SK-N-SH (cell line): ENCODE results near the gene CDH22. TPM values are rescaled to one million over a fixed set of nuclear protein-coding genes. Genes with fewer than 3 reads are reported as not detected.

Experiments
- CTCF ChIA-PET: fragments of 300-600, 350-600 bp; formaldehyde crosslinking; extraction: SDS; loops from one replicate; lab custom pipeline; 2021; lab: Yijun Ruan, JAX
- POLR2A ChIA-PET: fragments of 350-600 bp; sonication (Branson Sonifier 250); formaldehyde crosslinking; extraction: SDS; loops from one replicate; lab custom pipeline; 2020; ENCODE audit warnings: antibody characterized with exemption, inconsistent platforms; lab: Yijun Ruan, JAX
- DNase-seq: peaks from one replicate; pipeline ENCODE4 v3.0.0; 2012
- H2AFZ ChIP-seq: fragments of 200-600 bp; sonication (generic); 2 replicates; pipeline ENCODE4 v1.8.1; 2016; ENCODE audit warnings: antibody characterized with exemption, mild to moderate bottlenecking, low read depth
- H3F3A ChIP-seq: fragments of 200-600 bp; sonication (generic); replicated peaks from 2 replicates; pipeline ENCODE3; 2016; ENCODE audit warnings: antibody characterized with exemption, mild to moderate bottlenecking; ENCODE audit not compliant: insufficient read depth
- H3K27ac ChIP-seq, 2 experiments: fragments of 200-500 bp in 1 of 2; fragments of 200-600 bp in 1 of 2; sonication (Bioruptor generic) in 1 of 2; sonication (generic), shearing (Covaris generic) in 1 of 2; 2 replicates each; pipeline versions ENCODE4 v1.5.1 to v1.6.1; 2014 to 2016; ENCODE audit warnings: low read depth in 2 of 2, inconsistent platforms in 1 of 2, low read length in 1 of 2, mild to moderate bottlenecking in 1 of 2, mixed read lengths in 1 of 2
- H3K27me3 ChIP-seq: fragments of 200-600 bp; sonication (generic), shearing (Covaris generic); 2 replicates; pipeline ENCODE4 v1.6.1; 2016; ENCODE audit warnings: mixed run types; ENCODE audit not compliant: insufficient read depth
- H3K36me3 ChIP-seq, 2 experiments: fragments of 200-500 bp in 1 of 2; fragments of 200-600 bp in 1 of 2; sonication (Bioruptor generic) in 1 of 2; sonication (generic) in 1 of 2; replicated peaks in 1 of 2; 2 replicates each; pipeline versions ENCODE3 to v1.5.1; 2014 to 2016; ENCODE audit warnings: low read length in 1 of 2, mild to moderate bottlenecking in 1 of 2; ENCODE audit not compliant: insufficient read depth in 2 of 2, control insufficient read depth in 1 of 2
- H3K4me1 ChIP-seq, 2 experiments: fragments of 200-500 bp in 1 of 2; fragments of 200-600 bp in 1 of 2; sonication (Bioruptor generic) in 1 of 2; sonication (generic), shearing (Covaris generic) in 1 of 2; 2 replicates each; pipeline versions ENCODE4 v1.5.1 to v1.6.1; 2014 to 2016; ENCODE audit warnings: low read depth in 1 of 2, low read length in 1 of 2, mixed run types in 1 of 2; ENCODE audit not compliant: insufficient read depth in 2 of 2, control insufficient read depth in 1 of 2
- H3K4me2 ChIP-seq: fragments of 200-600 bp; sonication (generic), shearing (Covaris generic); 2 replicates; pipeline ENCODE4 v1.6.1; 2017; ENCODE audit warnings: mixed run types
- H3K4me3 ChIP-seq, 2 experiments: fragments of 200-500 bp in 1 of 2; fragments of 200-600 bp in 1 of 2; sonication (Bioruptor generic) in 1 of 2; sonication (generic), shearing (Covaris generic) in 1 of 2; 2 replicates each; pipeline versions ENCODE4 v1.5.1 to v1.8.1; 2014 to 2016; ENCODE audit warnings: low read depth in 2 of 2, inconsistent platforms in 1 of 2, low read length in 1 of 2, mild to moderate bottlenecking in 1 of 2, mixed read lengths in 1 of 2, moderate library complexity in 1 of 2
- H3K79me2 ChIP-seq: fragments of 200-600 bp; sonication (generic); 2 replicates; pipeline ENCODE4 v1.8.1; 2017; ENCODE audit warnings: mild to moderate bottlenecking; ENCODE audit not compliant: insufficient read depth
- H3K9ac ChIP-seq: fragments of 200-600 bp; sonication (generic); 2 replicates; pipeline ENCODE4 v1.6.1; 2017; ENCODE audit warnings: mixed run types
- H3K9me2 ChIP-seq: fragments of 200-600 bp; sonication (generic); 2 replicates; pipeline ENCODE4 v1.6.1; 2017; ENCODE audit warnings: mixed run types
- H3K9me3 ChIP-seq: fragments of 200-600 bp; sonication (generic); 2 replicates; pipeline ENCODE4 v1.6.1; 2017; ENCODE audit warnings: mixed run types, mild to moderate bottlenecking, moderate library complexity
- H4K20me1 ChIP-seq: fragments of 200-600 bp; sonication (generic); 2 replicates; pipeline ENCODE4 v1.6.1; 2017; ENCODE audit warnings: mild to moderate bottlenecking, mixed run types; ENCODE audit not compliant: insufficient read depth
- FOSL2 ChIP-seq: IDR thresholded peaks from 2 replicates; pipeline ENCODE4 v1.4.0; 2012; ENCODE audit warnings: low read depth, mild to moderate bottlenecking, moderate library complexity, borderline replicate concordance
- FOXJ3 ChIP-seq: sonication (generic); formaldehyde crosslinking; IDR thresholded peaks from 2 replicates; pipeline ENCODE4 v1.5.1; 2020; ENCODE audit warnings: mild to moderate bottlenecking, missing genetic modification reagents
- GABPA ChIP-seq: IDR thresholded peaks from 2 replicates; pipeline ENCODE4 v1.4.0; 2012; ENCODE audit warnings: low read depth, mild to moderate bottlenecking
- NRF1 ChIP-seq: IDR thresholded peaks from 2 replicates; pipeline ENCODE4 v1.6.1; 2012; ENCODE audit warnings: low read depth, mild to moderate bottlenecking, low read length
- POLR2AphosphoS5 ChIP-seq: IDR thresholded peaks from 2 replicates; pipeline ENCODE4 v1.6.1; 2012; ENCODE audit warnings: low read depth, low read length
- RCOR1 ChIP-seq: fragments of 150-350 bp; IDR thresholded peaks from 2 replicates; pipeline ENCODE4 v1.6.1; 2017; ENCODE audit warnings: antibody characterized with exemption, low read length
- RFX5 ChIP-seq: IDR thresholded peaks from 2 replicates; pipeline ENCODE4 v1.6.1; 2012; ENCODE audit warnings: mild to moderate bottlenecking, improper control_type of control experiment, low read length
- SIN3A ChIP-seq: IDR thresholded peaks from 2 replicates; pipeline ENCODE4 v1.6.1; 2012; ENCODE audit warnings: low read depth, mild to moderate bottlenecking, low read length, moderate library complexity, borderline replicate concordance
- TAF1 ChIP-seq: IDR thresholded peaks from 2 replicates; pipeline ENCODE4 v1.6.1; 2012; ENCODE audit warnings: low read depth, mild to moderate bottlenecking, low read length, moderate library complexity, borderline replicate concordance
- TCF12 ChIP-seq: IDR thresholded peaks from 2 replicates; pipeline ENCODE4 v1.4.0; 2012
- TEAD4 ChIP-seq: IDR thresholded peaks from 2 replicates; pipeline ENCODE4 v1.4.0; 2012; ENCODE audit warnings: mild to moderate bottlenecking, borderline replicate concordance; ENCODE audit not compliant: insufficient read depth
- YY1 ChIP-seq: IDR thresholded peaks from 2 replicates; pipeline ENCODE4 v1.4.0; 2012; ENCODE audit warnings: low read depth, mild to moderate bottlenecking
- WGBS: methylation state at CpG from one replicate; pipeline ENCODE4 v1.1.6; 2017; ENCODE audit warnings: low lambda C conversion rate; 5-methylcytosine and 5-hydroxymethylcytosine counted together
- polyA plus RNA-seq, 3 experiments: library from polyadenylated mRNA; depleted of rRNA; stranded (reverse); fragments of >200 nt; gene quantifications; 2 replicates each; pipeline ENCODE4 v1.2.3, GENCODE V29; 2012
- TF ChIP-seq, protein P1 (sequence below): IDR thresholded peaks from 2 replicates; pipeline ENCODE4 v1.4.0; 2012; ENCODE audit warnings: low read depth
- TF ChIP-seq, protein P2 (sequence below): IDR thresholded peaks from 2 replicates; pipeline ENCODE4 v1.4.0; 2012; ENCODE audit warnings: low read depth, borderline replicate concordance

Gene CDH22
- polyA plus RNA-seq, 1 of the 3 experiments (the other 2 are of a cell fraction) = not detected

DNA sequence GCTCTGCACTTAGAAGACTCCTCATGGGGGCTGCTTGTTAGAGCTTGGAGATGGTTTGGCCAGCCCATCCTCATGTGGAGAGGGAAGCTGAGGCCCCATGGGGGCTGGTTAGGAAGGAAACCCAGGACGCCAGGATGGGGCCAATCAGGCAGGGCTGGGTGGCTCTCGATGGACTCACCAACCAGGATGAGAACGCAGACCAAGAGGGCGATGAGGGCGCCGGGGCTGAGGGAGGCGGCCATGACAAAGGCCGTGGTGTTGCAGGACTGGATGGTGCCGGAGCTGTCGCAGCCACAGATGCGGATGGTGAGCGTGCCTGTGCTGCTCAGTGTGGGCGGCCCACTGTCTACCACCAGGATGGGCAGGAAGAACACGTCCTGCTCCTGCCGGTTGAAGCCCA, 130.5 kb downstream of the CDH22 start:
- WGBS = 73% methylated on average over 6 of the region's 15 CpGs
- Histone ChIP-seq H3K4me3 (no peak overlapping the region), H3K9ac (no peak overlapping the region), H3K27me3 (peaks cover 7% of the 10 kb centered on the region; the same call in 1 of the 2 replicates), H3K36me3 (no peaks in the 10 kb centered on the region), H3K79me2 (no peaks in the 10 kb centered on the region), H3K4me2 (no peak overlapping the region), H3F3A (no peaks in the 10 kb centered on the region), H2AFZ (no peak overlapping the region), H3K27ac (no peak overlapping the region), H3K9me2 (no peaks in the 10 kb centered on the region), H4K20me1 (no peaks in the 10 kb centered on the region), H3K9me3 (no peaks in the 10 kb centered on the region), H3K4me1 (peaks cover 0 to 15% of the 10 kb centered on the region in 2 experiments; a peak in 1 of 4 replicates)
- POLR2A ChIA-PET = no interaction called here
- TF ChIP-seq, protein P1, sequence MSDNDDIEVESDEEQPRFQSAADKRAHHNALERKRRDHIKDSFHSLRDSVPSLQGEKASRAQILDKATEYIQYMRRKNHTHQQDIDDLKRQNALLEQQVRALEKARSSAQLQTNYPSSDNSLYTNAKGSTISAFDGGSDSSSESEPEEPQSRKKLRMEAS = no peak
- no peak for TF ChIP-seq FOXJ3 (CRISPR knock-in tag)
- CTCF ChIA-PET = interaction anchor here (2.0 to 20.8 kb wide), 5 partner anchors 20 to 172 kb away, joined by 9 to 347 read pairs (median 46); no protein-coding TSS in a partner anchor
- DNase-seq = no peak

DNA sequence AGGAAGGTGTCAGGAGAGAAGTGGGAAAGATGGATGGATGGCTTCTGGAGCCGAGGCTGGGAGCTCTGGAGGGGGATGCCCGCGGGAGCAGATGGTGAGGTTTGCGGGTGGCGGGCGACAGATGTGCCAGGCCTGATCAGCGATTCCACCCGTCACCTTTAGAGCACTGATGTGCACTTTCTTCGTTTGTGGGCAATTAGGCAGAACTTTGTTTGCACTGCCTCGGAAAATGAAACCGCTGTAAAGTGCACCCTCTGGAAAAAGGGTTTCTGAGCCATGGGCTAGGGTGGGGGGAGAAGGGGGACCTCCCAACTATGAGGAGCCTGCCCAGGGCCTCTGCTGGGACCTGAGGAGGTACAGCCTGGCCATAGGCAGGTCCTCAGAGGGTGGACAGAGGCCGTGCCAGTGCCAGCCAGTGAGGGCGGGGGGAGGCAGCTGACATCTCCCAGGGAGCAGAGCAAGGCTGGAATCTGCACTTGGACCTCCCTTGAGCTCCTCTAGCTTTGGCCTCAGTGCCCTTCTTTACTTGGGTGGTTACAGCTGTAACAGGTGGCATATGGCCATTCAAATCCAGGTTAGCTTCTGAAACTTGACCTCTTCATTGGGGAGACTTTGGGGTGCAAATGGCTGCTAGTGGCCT, 131.4 kb downstream of the CDH22 start:
- ChIA-PET CTCF (interaction anchor here (2.0 to 20.8 kb wide), 5 partner anchors 19 to 173 kb away, joined by 9 to 347 read pairs (median 46); partner anchors contain the start of gene CDH22), POLR2A (no interaction called here)
- WGBS = 66% methylated on average over 12 of the region's 13 CpGs

More for the DNA sequence above, 131.4 kb downstream of the CDH22 start:
- H3K4me2 ChIP-seq = no peak overlapping the region
- no peak overlapping the region for H3K4me3 ChIP-seq
- no peak overlapping the region for H3K9ac ChIP-seq
- no peaks in the 10 kb centered on the region for H3F3A ChIP-seq
- no peak overlapping the region for H2AFZ ChIP-seq
- peaks cover 16% of the 10 kb centered on the region; the same call in 1 of the 2 replicates for H3K27me3 ChIP-seq
- no peaks in the 10 kb centered on the region for H3K79me2 ChIP-seq
- TF ChIP-seq TAF1 (no peak), RCOR1 (no peak), POLR2AphosphoS5 (no peak), YY1 (no peak), RFX5 (no peak), GABPA (no peak), FOSL2 (no peak), SIN3A (no peak), NRF1 (no peak), TEAD4 (no peak), TCF12 (no peak)
- TF ChIP-seq, protein P1 = no peak
- TF ChIP-seq, protein P2, sequence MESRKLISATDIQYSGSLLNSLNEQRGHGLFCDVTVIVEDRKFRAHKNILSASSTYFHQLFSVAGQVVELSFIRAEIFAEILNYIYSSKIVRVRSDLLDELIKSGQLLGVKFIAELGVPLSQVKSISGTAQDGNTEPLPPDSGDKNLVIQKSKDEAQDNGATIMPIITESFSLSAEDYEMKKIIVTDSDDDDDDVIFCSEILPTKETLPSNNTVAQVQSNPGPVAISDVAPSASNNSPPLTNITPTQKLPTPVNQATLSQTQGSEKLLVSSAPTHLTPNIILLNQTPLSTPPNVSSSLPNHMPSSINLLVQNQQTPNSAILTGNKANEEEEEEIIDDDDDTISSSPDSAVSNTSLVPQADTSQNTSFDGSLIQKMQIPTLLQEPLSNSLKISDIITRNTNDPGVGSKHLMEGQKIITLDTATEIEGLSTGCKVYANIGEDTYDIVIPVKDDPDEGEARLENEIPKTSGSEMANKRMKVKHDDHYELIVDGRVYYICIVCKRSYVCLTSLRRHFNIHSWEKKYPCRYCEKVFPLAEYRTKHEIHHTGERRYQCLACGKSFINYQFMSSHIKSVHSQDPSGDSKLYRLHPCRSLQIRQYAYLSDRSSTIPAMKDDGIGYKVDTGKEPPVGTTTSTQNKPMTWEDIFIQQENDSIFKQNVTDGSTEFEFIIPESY = no peak
- H3K36me3 ChIP-seq = no peaks in the 10 kb centered on the region
- H3K9me3 ChIP-seq = no peaks in the 10 kb centered on the region
- H3K9me2 ChIP-seq = no peaks in the 10 kb centered on the region
- H4K20me1 ChIP-seq = no peaks in the 10 kb centered on the region
- no peak overlapping the region for H3K27ac ChIP-seq
- peaks cover 0 to 15% of the 10 kb centered on the region in 2 experiments; a peak in 1 of 4 replicates for H3K4me1 ChIP-seq
- DNase-seq = no peak
